ENCODE results near the gene NRROS. TPM values are rescaled to one million over a fixed set of nuclear protein-coding genes. Genes with fewer than 3 reads are reported as not detected.

Gene NRROS
- total RNA-seq, result 0.58 and 0.85 TPM in 2 replicates

GRCh38 chr3:196639483-196640296, at the start of gene NRROS:
NRROS (plus strand) TSS chr3:196639694; CDS start chr3:196654540, 14,846 bp downstream.

Other genes starting within 250 kb of the NRROS start
- gene UBXN7, start 207.3 kb upstream of the NRROS start, total RNA-seq, result 14.4 and 18.6 TPM in 2 replicates
- gene RNF168, start 135.9 kb upstream of the NRROS start, total RNA-seq, result 14.7 and 23.0 TPM in 2 replicates
- 0.19 and 0.28 TPM in 2 replicates for gene SMCO1, start 124.3 kb upstream of the NRROS start, total RNA-seq
- 7.0 and 9.6 TPM in 2 replicates for gene WDR53, start 71.1 kb upstream of the NRROS start, total RNA-seq
- 8.2 and 15.7 TPM in 2 replicates for gene FBXO45, start 71.0 kb upstream of the NRROS start, total RNA-seq
- 3.3 and 5.1 TPM in 2 replicates for gene CEP19, start 72.6 kb downstream of the NRROS start, total RNA-seq
- gene PIGX, start 72.7 kb downstream of the NRROS start, total RNA-seq, result 22.0 and 34.1 TPM in 2 replicates
- 33.2 and 37.2 TPM in 2 replicates for gene PAK2, start 100.2 kb downstream of the NRROS start, total RNA-seq
- 54.4 and 56.7 TPM in 2 replicates for gene SENP5, start 228.2 kb downstream of the NRROS start, total RNA-seq